NCI-H2029 (cell line): ENCODE results near the gene PTH1R.
A peak's percentile ranks its signal among the peaks of the same experiment; 100 is the strongest.

Experiments used
- DNase-seq: peaks from one replicate; lab custom pipeline; 2025; lab: John Stamatoyannopoulos, UW

The PTH1R gene

GRCh38 chr3:46883054-46883829, 5.7 kb downstream of the PTH1R start:
- peak; percentile 33 for DNase-seq

DNA sequence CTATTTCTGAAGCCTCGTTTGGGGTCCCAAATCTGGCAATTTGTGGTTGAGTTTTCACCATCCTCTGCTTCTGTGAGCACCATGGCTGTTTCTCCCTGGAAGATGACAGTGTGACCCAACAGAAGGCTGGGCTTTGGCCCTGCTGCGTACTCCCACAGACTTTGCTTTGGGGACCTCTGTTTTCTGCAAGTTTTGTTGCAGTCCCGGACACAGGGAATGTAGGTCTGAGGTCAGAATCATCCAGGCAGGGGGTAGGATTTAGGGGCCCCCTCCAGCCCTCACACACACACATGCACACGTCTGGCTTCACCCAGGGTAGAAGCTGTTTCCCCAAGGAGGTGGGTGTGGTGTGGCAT, 6.3 kb downstream of the PTH1R start:
- DNase-seq, result no peak

DNA sequence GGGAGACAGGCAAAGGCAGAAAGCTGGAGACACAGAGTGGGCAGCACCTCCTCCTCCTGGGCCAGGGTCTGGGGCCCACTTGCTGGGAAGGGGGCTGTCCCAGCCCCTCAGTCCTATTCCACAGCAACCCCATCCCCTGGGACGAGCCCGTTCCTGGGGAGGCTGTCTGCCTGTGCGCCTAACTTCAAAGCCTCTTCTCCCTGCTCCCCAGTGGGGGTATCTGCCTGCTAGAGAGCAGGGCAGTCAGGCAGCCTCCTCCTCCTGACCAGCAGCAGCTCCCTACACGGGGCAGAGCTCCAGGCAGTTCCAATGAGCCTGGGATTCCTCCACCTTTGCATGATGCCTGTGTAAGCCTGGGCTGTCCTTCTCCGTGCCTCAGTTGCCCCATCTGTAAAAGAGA, 6.9 kb downstream of the PTH1R start:
- no peak for DNase-seq

DNA sequence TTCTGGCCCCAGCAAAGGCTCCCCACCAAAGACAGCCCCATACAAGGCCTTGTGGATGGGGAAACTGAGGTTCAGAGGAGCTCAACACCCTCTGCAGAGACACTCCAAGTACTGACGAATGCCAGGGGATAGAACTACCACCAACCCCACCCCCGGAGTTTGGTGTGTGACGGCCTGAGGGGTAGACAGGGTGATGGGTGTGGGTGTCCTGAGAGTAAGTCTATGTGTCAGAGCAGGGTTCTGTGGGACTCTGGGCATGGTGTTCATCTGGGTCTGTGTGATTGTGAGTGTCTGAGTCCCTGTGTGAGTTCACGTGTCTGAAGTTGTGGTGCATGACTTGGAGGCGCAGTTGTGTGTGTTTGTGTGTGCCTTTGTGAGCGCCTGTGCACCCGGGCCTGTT, 7.4 kb downstream of the PTH1R start:
- no peak for DNase-seq

DNA sequence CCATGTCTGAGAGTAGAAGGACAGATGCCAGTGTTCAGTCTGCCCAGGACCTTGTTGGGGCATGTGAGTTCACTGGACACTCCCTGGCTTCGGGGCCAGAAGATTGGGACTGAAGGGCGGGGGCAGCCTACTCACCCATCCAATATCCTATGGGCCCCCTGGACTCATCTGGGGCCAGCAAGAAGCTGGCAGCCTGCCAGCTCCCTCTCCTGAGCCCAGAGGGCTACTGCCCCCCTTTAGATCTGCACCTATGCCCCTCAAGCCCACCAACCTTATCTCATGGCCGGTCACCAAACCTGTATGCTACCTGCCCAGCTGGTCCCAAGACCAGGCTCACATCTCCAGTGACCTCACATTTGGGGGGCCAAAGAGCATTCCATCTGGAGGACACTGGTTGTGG, 8.1 kb downstream of the PTH1R start:
- no peak for DNase-seq

DNA sequence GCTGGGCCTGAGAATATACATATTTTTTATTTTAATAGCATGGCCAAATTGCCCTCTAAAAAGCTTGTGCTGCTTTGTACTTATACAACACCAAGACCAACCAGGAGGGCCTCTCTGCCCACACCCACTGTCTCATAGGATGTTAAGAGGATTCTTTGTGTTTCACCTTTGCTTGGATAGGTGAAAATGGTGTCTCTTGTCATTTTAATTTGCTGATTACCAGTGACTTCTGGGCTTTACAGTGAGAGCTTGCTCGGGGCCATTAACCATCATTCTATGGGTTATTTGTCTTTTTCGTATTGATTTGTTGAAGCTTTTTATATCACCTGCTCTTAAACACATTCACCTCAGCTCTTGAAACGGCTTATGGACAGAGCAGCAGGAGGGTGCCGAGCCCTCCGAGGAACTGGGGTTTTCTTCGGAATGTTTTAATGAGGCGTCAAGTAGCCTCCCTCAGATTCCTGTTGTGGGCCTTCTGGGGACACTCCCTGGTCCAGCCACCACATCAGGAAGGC, 10.5 kb downstream of the PTH1R start:
- DNase-seq, result no peak

DNA sequence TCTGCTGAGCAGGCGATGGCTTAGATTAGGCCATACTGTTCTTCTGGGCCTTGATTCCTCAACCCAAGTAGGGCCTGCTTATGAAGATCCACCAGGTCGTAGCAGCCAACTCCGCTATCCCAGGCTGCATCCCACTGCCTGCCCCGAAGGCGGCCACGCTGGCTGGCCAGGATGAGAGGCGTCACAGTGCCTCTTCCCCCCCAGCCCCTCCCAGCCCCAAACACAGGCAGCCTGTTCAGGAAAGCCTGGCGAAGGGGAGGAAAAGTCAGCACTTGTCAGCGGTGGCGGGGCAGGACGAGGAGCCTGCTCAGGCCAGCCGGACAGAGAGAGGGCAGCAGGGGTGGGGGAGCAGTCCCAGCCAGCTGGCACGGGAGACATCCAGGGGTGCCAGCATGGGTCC, 11.2 kb downstream of the PTH1R start:
- DNase-seq, result no peak

- DNase-seq, result no peak
These were observed 12.0 kb downstream of the PTH1R start for GRCh38 chr3:46889381-46890110.

DNA sequence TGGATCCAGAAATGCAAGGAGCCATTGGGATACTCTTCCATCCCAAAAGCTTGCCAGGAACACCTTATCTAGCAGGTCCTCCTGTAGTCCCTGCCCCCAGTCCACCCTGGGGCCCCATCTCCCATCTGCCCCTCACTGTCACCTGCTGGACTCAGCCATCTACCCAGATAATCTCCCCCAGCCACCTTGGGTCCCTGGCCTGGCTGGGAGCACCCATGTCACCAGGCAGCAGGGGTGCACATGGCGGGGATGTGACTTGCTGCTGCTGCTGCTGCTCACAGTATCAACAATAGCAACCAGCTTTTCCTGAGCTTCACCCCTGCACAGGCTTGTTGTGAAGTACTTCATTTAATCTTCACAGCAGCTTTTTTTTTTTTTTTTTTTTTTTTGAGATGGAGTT, 12.6 kb downstream of the PTH1R start:
- DNase-seq, result no peak

- no peak for DNase-seq
These were observed 13.6 kb downstream of the PTH1R start for GRCh38 chr3:46891132-46891531.

GRCh38 chr3:46892285-46893145, 15.0 kb downstream of the PTH1R start:
- DNase-seq, result peak; percentile 71

DNA sequence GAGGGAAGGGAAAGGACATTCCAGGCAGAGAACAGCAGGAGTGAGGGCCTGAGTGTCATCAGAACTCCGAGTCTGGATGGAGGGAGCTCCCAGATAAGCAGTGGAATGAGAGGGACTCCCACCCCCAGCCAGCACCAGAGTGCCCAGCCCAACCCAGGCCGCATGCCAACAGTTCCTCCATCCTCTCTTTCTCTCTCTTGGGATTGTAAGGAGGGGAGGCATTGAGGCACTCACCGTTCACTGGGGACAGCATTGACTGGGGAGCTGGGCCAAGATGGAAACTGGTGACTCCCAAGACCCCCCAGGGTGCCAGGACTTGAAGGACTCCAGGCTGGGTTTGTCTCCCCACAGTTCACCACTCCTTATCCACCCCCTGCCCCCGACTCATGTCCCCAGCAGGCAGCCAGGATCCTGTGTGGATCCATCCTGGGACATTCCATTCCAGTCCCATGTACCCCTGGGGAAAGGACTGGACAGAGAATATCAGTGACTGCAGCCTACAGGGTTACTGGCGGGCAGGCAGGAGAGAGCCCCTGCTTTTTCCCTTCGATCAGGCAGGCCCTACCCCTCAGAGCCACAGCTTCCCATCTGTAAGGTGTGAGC, 15.7 kb downstream of the PTH1R start:
- no peak for DNase-seq

DNA sequence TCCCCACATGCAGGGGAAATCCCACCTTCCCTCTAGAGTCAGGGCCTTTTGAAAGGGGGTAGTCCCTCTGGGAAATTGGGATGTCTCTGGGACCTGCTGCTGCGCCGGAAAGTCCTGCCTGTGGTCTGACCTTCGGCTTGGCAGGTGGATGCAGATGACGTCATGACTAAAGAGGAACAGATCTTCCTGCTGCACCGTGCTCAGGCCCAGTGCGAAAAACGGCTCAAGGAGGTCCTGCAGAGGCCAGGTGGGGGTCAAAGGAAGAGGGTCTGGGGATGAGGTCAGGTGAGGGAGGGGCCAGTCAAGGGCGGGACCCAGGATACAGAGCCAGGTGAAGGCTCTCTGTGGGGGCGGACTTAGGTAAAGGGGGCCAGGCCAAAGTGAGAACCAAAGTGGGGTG, 16.2 kb downstream of the PTH1R start:
- DNase-seq, result no peak

GRCh38 chr3:46894256-46894655, 16.7 kb downstream of the PTH1R start:
- no peak for DNase-seq

- DNase-seq, result peak; percentile 34
These were observed 17.7 kb downstream of the PTH1R start for GRCh38 chr3:46895204-46895660.

DNA sequence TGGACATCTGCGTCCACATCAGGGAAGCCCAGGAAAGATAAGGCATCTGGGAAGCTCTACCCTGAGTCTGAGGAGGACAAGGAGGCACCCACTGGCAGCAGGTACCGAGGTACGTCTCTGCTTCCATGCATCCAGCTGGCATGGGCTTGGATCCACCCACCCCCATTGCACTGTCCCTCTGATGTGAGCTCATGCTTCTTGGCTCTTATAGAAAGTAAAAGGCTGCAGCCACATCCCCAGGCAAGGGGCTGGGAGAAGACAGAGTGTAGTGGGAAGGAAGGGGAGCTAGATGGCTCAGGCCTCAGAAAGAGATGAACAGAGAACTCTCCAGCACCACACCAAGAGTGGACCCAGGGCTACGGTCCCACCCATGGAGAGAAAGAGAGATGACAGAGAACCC, 18.2 kb downstream of the PTH1R start:
- DNase-seq, result no peak

DNA sequence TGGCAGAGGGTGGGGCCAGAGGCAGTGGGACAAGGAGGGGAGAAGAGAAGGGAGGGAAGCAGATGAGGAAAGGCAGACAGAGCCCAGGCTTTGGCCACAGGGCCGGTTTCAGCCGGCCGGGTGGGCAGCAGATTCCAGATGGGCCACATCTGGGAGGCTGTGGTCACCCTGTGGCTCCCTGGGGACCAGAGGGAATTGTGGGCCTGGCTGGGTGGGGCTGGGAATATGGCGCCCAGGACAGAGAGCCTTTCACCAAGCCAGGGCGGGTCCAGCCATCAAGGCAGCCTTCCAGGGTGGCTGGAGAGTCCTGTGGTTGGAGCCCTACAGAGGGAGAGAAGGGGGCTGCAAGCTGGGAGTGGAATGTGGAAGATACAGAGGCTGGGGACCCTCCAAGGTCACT, 18.9 kb downstream of the PTH1R start:
- no peak for DNase-seq

- DNase-seq, result no peak
These were observed 19.5 kb downstream of the PTH1R start for GRCh38 chr3:46897031-46897430.

DNA sequence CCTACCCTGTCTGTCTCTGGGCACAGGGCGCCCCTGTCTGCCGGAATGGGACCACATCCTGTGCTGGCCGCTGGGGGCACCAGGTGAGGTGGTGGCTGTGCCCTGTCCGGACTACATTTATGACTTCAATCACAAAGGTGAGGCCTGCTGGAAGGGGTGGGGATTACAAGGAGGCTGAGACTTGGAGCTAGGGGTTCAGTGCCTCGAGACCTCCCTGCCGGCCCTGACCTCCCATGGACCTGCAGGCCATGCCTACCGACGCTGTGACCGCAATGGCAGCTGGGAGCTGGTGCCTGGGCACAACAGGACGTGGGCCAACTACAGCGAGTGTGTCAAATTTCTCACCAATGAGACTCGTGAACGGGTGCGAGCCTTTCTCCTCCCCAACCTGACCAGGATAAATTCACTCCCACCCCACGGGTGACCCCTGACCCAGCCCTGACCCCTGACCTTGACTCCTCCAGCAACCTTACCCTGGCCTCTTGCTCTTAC, 20.4 kb downstream of the PTH1R start:
- DNase-seq, result no peak

- DNase-seq, result no peak
These were observed 21.0 kb downstream of the PTH1R start for GRCh38 chr3:46898321-46899150.
